SU-DHL-6 (cell line): Measurements from ENCODE around the gene KCNQ4.

Experiments
- CTCF ChIP-seq: fragments of 200-600 bp; sonication (generic); IDR thresholded peaks from one replicate; pipeline ENCODE4 v1.5.1; 2017; ENCODE audit warnings: antibody characterized with exemption, mild to moderate bottlenecking, low read length, moderate library complexity; ENCODE audit not compliant: insufficient read depth, poor library complexity, severe bottlenecking
- EZH2phosphoT487 ChIP-seq: fragments of 200-600 bp; sonication (generic), shearing (Covaris generic); conservative IDR thresholded peaks from 2 replicates; pipeline ENCODE4 v1.6.1; 2018; ENCODE audit warnings: mild to moderate bottlenecking, antibody characterized with exemption, low read length, moderate library complexity, mixed read lengths

- TF ChIP-seq CTCF (no peak), EZH2phosphoT487 (no peak)
Observed at GRCh38 chr1:40830419-40830943, 46.9 kb downstream of the KCNQ4 start.
